Stimulated activated CD4-positive, alpha-beta T cell treated with anti-CD3 and anti-CD28 coated beads, Interleukin-12 subunit alpha, Interleukin-12 subunit beta, amount 100 ng/mL, for 4 hours (primary cell): ENCODE results near the gene FCN1.

Experiments used
- DNase-seq: peaks from one replicate; pipeline ENCODE4 v3.0.0-alpha.2; 2020

Gene FCN1

DNA sequence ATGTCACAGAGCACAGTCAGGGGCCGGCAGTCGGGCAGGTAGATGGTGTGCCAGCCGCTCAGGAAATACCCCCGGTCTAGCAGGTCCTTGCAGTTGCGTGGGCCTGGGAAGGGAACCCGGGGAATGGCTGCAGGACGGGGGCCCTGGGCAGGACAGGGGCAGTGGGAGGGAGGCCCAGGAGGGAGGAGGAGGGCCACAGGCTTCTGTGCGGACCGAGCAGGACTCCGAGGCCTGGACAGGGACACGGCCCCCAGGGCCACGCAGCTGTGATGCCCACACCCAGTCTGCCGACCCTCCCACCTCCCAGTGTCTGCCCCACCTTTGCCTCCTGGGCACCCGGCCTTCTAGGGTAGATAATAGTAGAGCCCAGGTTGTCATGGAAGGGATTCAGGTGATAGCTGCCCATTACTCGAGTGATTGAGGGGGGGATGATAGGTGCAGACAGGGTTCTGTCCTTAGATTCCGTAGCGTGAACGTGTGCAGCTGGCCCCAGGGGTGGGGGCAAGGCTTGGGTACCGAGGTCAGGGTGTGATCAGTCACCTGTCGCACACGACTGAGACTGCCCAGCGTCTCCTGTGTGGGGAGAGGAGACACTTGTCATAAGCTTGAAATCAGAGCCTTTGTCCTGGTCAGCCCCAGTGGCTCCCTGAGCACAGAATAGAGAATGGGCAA, 4.5 kb downstream of the FCN1 start:
- no peak for DNase-seq

DNA sequence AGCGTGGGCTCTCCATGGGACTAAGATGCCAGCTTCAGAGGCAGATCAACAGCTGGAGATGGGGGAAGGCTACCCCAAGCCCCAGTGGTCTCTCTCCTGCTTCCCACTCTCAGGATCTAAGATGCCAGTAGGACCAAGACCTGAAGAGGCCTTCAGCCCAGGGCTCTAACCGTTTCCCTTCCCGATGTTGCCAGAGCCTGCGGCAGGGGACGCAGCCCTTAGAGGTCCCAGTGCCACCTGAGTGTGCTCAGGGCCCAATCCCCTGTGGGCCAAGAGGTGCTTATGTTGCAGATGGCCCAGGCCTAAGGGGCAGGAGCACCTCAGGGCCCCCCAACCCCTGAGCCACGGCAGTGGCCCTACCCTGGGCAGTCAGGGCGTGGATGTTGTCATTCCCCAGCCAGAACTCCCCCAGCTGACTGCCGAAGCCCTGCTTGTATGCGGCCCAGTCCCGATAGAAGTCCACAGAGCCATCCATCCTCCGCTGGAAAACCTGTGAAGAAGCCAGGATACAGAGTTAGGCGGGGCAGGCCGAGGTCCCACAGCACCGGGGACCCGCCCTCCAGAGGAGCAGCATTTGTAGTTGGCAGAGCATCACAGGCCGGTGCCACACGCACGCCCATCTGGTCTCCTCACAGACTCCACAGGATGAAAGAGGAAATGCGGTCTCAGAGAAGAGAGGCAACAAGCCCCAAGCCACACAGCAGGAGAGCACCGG, 5.4 kb downstream of the FCN1 start:
- DNase-seq: no peak

DNA sequence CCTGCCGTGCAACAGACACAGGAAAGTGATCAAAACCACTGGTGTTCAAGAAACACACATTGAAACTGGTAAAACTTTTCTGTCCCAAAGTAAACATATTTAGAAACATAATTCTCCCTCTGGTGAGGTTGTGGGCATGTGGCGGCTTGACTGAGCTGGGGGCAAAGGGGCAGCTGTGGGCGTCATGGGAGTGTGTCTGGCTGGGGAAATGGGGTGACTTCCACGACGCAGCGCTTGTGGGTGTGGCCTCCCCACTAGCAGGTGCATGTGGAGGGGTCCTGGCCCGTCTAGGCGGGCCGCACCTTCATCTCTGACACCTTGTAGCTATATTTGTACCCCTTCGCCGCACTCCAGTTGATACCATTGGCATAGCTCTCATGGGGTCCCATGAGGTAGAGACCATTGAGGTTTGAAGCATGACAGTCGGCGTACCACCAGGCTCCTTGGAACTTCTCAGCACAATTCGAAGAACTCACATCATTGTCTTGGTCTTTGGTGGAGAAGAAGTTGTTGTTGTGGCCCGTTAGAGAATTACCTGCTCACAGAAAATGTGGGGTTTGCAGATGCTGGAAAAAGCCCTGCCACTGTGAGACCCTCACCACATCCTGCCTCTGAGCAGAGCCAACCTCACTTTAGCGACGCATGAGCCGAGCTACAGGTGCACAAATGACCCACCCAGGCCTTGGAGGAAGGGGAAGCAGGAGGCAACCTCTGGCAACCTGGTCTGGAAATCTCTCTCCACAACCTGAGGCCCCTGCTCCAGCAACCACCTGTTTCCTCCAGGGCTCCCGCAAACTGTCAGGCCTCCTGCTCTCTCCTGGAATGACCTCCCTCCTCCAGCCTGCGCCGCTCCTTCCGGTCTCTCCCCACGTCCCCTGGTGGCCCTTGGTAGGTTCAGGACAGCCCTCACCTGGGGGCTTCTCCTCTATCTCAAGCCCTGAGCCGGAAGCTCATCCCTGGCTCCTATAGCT, 7.9 kb downstream of the FCN1 start:
- no peak for DNase-seq

DNA sequence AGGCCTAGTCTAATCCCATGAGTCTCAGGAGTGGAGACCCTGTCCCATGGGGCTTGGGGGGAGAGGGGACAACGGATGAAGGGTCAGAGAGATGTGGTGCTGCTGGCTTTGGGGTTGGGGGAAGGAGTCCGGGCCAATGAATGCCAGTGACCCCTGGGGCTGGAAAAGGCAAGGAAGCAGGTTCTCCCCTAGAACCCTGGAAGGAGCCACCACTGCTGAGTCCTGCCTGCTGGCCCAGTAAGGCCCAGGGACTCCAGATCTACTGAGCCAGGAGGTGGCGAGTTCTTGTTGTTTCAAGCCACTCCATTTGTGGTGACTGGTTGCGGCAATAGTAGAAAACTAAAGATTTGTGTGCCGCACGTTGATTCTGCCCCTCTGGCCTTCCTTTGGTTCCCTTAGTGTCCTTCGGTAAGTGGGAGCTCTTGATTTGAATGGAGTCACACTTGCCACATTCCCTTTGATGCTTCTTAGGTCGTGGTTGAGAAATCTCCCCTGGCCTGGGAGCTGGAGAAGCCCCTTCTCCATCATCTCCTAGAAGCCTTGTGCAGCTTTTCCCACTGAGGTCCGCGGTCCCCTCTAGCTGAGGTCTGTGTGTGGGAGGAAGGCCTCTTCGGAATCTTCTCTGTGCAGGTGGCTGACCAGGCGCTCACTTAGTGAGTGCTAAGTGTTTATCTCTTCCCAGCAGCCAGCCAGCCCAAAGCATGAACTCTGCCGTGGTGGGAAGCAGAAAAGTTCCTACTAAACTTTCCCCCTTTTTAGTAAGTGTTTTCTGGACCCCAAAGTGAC, 9.0 kb downstream of the FCN1 start:
- DNase-seq: no peak

DNA sequence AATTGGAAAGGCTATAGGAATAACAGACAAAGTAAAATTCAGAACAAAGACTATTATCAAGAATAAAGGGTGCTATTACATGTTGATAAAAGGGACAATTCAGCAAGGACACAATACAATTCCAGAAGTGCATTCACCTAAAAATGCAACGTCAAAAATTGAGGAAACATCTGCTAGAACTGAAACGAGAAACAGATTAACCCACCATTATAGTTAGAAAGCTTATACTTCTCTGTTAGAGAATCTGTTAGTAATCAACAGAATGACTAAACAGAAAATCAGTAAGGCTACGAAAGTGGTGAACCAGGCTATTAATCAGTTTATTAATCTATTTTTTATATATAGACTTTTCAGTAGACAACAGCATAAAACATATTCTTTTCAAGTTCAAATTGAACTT, 14.8 kb downstream of the FCN1 start:
- DNase-seq: no peak

DNA sequence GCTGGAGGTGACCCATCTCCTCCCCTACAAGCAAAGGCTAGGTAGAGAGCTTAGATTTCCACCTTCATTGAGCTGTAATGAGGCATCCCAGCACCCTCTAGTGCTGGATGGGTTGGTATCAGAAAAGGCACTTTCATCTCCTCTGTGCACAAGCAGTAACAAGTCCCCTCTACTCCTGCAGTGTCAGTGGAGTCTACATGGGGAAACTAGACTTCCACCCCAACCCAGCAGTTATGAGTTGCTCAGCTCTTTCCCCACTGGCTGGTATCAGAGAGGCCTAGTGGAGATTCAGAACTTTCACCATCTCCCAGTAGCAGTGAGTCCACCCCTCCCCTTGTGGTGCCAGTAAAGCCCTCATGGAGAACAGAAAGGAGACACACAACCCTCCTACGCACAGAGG, 17.9 kb downstream of the FCN1 start:
- DNase-seq: no peak

DNA sequence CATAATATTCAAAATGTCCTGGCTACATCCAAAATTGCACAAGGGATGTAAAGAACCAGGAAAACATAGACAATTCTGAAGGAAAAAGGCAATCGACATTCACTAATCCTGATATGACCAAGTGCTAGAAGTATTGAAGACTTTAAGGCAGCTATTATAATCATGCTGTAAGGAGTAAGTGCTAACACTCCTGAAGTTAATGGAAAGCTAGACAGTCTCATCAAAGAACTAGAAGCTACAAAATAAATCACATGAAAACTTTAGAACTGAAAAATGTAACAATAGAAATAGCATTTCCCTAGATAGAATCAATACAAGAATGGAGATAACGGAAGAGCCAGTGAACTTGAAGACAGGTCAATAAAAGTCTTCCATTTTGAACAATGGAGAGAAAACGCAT, 18.5 kb downstream of the FCN1 start:
- no peak for DNase-seq

DNA sequence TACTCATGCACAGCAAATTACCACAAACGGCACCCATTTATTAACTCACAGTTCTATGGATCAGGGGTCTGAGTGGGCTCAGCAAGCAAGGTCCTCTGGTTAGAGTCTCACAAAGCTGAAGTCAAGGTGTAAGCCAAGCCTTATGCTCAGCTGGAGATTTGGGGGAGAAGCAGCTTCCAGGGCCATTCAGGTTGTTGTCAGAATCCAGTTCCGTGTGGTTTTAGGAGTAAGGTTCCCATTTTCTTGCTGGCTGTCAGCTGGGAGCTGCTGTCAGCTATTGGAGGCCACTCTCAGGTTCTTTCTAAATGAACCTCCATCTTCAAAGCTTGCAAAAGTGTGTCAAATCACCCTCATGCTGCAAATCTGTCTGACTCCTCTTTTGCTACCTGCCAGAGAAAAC, 19.4 kb downstream of the FCN1 start:
- no peak for DNase-seq

DNA sequence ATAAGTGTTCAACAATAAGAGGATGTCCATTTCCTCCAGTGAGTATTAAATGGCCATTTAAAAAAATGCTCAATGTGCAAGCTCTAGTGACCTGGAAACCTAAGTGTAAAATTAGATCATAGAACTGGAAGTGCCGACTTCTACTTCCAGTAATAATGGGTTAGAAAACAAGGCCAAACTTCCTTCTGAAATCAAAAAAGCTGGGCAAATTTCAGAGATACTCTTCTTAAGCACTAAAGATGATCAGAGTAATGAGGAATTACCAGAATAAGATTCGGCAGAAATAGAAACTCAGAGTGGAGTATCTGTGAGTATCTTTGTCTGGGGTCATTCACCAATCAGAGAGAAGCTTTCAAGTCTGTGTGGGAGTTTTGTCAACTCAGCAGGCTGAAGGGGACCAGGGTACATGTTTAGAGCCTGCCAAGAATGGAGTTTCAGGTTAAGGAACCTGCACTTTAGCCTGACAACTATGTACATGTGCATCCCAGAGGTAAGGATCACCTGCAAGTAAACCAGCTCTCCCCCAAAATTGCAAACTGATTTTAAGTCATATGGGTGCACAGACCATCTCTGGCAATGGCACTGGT, 20.0 kb downstream of the FCN1 start:
- DNase-seq: no peak

DNA sequence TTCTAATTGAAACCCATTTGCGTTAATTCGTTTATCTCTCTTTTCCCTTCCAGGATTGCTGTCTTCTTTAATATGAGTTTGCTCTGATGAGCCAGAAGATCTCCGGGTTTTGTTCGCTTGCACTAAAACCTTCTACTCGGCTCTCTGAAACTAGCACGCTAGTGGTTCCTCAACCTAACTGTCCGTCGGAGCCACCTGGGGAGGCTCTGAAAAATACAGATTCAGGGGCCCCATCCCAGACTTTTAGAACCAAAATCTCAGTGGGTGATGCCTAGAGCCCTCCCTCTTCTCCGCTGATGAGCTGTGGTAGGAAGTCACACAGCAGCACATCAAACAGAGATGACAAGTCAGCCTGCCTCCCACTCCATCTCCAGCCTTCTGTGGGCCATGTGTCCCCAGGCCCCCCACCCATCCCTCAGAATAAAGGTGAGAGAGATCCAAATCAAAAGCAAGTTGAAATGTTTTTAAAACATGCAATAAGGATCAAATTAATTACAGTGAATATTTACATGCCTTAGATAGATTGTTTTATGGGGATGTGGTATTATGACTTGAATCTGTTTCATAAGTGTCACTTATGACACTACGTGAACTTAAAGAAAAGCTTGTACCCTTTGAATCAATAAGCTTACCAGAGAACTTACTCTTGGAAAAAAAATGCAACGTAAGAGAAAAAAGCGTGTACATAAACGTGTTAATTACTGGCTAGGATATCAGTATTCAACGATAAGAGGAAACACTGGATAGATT, 20.7 kb downstream of the FCN1 start:
- no peak for DNase-seq

DNA sequence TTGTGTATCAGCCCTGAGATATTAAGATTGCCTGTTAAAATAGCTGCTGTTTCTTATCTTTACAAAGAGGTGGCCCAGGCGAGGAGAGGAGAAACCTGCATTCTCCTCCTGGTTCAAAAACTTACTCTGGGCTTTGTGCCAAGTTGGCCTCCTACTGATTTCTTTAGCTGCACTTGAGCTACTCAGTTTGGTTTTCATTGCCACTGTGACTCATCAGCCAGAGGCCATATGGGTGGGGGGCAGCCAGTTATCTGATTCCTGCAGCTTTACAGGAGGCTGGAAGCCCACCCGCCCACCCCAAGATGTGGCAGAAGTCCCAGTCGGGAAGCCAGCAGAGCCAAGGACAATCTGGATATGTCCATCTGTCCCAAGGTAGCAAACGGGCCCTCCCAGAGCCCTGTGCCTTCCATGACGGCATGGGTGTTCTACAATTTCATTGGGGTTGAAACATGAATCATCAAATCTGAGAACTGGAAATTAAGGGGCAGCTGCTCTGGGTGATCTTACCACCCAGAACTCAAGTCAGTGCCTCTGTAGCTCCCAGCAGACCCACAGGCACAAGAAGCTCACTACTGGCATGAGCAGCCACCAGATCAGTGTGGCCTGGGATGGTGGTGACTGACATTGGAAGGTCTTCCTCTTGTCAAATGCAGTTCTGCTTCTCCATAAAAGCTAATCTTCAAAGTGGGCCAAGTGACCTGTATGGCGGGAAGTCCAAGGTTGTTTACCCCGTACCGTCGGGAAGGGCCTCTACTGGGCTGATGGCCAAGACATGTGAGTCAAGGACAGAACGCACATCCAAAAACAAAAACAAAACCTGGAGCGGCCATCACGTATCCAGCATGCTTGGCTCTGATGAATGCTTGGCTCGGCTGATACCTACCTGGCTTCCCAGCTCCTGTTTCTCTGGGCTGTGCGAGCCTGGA, 21.5 kb downstream of the FCN1 start:
- DNase-seq: no peak

DNA sequence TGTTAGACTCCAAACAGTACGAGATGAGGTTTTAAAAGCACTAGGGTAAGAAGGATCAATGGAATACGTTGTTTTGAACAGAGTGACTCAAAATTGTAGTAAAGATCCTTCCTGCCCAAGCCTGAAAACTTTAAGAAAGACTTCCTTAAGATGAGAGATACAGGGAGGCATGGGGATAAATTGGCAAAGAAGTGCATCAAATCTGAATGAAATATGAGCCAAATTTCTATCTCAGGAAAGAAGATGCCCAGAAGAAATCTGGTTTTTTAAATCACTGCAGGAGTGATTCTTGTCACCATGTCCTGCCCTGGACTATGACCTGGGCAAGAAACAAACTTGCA, 22.2 kb downstream of the FCN1 start:
- DNase-seq: no peak

DNA sequence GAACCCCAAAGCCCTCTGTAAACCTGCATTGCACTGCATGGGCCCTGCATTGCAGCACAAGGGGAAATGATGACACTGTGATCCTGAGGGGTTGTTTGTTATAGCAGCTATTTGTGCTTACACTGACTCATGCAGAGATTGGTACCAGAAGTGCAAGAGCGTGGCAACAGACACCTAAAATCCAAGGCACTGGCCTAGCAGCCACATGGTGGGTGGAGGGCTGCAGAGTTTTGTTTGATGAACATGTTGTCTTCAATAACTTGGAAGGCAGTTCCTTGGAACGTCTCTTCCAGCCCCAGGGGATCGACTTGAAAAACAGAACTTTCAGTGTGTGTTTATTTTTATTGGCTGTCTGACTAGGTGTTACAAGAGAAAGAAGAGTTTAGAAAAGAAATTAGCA, 22.6 kb downstream of the FCN1 start:
- DNase-seq: no peak

DNA sequence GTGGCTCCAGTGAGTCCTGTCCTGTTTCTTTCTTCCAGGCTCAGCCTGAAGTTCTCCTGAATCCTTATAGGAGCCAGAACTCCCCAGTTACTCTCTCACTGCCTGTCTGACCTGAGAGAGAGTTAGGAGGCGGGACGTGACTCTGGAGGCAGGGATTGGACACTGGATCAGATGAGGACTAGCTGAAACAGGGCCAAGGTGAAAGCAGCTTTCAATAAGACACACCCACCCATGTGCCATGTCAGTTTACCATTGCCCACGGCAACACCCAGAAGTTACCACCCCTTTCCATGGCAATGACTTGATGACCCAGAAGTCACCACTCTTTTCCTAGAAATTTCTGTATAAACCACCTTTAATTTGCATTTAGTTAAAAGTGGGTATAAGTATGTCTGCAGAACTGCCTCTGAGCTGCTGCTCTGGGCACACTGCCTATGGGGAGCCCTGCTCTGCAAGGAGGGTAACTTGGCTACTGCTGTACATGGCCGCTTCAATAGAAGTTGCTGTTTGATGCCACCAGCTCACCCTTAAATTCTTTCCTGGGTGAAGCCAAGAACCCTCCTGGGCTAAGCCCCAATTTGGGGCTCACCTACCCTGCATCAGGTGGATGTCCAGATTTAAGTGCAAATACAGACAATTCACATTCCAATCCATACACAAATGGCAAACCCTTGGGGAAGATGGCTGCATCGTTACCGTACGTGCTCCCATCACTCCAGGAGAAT, 23.4 kb downstream of the FCN1 start:
- no peak for DNase-seq

DNA sequence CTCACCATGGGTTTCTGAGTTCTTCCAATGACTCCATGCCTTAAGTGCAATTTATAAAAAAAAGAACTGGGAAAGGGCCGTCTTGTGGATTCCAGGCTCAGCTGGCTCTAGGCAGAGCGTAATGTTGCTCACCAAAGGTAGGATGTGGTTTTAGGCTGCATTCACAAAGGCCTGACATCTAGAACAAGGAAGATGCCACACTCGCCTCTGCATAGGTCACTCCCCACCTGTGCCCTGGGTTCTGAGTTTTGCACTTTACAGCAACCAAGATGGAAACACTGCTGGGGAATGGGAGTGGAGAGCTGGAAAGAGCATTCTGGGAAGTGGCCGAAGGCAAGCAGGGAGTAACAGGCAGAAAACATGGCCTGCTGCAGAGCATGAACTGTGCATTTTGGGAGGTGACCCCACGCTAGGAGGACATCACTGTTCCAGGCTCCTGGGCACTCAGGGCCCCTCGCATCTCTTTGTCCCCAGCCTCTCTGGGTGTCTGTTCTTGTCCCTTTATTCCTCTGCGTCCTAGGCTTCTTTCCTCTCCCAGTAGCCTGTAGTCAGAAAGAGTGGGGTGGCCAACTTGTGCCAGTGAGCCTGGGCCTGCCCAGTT, 24.8 kb downstream of the FCN1 start:
- DNase-seq: no peak

DNA sequence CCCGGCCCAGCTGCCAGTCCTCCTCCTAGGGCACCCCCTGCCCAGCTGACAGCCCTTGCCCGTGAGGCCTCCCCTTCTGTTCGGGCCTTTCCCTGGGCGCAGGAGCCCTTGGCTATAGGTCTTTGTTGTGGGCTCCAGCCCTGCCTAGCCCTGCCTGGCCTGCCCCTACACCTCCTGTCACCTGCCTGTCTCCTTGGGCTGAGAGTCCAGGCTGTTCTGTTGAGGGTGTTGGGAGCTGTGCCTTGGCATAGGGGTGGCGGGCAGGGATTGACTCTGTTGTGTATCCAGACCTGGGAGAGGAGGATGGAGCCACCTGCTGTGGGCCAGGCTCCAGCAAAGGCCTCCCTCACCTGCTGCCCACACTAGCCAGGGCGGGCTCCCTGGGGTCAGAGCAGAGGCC, 25.5 kb downstream of the FCN1 start:
- DNase-seq: no peak

DNA sequence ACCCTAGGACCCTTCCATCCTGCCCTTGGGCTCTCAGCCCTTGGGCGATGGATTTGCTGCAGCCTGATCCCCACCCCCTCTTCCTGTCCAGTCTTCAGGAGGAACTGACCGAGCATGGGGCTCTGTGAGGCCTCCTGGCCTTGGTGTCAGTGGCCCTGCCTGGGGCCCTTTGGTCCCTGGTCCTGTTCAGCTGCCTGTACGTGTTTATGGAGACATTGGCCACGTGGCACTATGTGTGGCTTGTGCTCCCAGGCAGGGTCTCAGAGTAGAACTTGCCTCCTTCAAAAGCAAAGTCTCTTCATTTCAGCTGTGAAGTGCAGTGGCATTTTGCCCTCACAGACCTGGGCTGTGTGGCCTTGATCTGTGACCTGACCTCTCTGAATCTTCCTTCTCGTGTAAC, 26.0 kb downstream of the FCN1 start:
- DNase-seq: no peak

DNA sequence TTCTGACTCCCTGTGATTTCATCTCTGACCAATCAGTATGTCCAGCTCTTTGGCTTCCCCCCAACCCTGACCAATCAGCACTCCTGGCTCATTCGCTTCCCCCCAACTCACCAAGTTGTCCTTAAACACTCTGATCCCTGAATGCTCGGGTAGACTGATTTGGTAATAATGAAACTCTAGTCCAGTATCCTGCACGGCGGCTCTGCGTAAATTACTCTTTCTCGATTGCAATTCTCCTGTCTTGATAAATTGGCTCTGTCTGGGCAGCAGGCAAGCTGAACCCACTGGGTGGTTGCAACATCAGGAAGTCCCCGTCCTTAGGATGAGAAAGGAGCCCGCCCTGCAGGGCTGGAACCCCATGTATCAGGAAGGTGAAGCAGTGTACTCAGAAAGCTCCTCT, 26.7 kb downstream of the FCN1 start:
- no peak for DNase-seq

DNA sequence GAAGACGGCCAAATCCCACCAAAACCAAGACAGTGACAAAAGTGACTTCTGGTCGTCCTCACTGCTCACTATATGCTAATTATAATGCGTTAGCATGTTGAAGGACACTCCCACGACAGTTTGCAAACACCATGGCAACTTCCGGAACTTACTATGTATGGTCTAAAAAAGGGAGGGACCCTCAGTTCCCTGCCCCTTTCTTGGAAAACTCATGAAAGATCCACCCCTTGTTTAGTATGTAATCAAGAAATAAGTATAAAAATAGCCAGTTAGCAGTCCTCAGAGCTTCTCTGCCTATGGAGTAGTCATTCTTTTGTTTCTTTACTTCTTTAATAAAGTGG, 27.6 kb downstream of the FCN1 start:
- no peak for DNase-seq
